ENCODE measurements around the gene CGA.

Gene CGA

DNA sequence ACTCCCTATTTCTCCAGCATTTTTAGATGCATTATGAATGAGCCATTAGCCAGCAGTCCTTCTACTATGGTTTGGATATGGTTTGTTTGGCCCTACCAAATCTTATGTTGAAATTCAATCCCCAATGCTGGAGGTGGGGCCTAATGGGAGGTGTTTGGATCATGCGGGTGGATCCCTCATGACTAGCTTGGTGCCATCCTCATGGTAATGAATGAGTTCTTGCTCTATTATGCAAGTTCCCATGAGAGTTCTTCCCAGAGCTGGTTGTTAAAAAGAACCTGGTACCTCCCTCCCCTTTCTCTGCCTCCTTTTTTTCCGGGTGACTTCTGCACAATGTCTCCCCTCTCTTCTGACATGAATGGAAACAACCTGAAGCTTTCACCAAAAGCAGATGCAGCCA is 6.2 kb upstream of the CGA start:
- no peak for TF ChIP-seq TAF1 (IDR thresholded peaks at IDR 0.05; ENCODE audit: borderline replicate concordance, insufficient read depth, low read length)
- no peak for TF ChIP-seq SIN3A (IDR thresholded peaks at IDR 0.05; ENCODE audit: borderline replicate concordance, insufficient read depth, low read length)
- no peak for TF ChIP-seq REST (IDR thresholded peaks at IDR 0.05; ENCODE audit: insufficient read depth in 1 of 2, low read depth in 2 of 2, low read length in 2 of 2)
- no peak for TF ChIP-seq POLR2AphosphoS5 (IDR thresholded peaks at IDR 0.05; ENCODE audit: low read depth, low read length)
- TF ChIP-seq FOXP2 (optimal IDR thresholded peaks at IDR 0.05; ENCODE audit: borderline replicate concordance, extremely low read depth, extremely low read length, insufficient read depth): no peak

DNA sequence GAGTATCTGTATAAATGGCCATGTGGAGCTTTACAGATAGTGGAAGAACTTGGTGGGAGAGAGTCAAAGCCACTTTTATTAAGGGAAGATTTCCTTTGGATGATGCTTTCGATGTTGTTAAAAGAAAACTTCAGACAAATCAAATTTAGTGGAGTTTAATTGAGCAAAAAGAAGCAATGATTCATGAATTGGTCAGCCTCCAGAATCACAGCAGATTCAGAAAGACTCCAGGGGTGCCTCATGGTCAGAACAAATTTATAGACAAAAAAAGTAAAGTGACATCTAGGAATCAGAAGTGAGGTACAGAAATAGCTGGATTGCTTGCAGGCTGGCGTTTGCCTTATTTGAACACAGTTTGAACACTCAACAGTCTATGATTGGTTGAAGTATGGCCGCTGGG is 5.3 kb upstream of the CGA start:
- no peak for TF ChIP-seq FOXP2 (optimal IDR thresholded peaks at IDR 0.05; ENCODE audit: borderline replicate concordance, extremely low read depth, extremely low read length, insufficient read depth)
- TF ChIP-seq TAF1 (IDR thresholded peaks at IDR 0.05; ENCODE audit: borderline replicate concordance, insufficient read depth, low read length): no peak
- no peak for TF ChIP-seq POLR2AphosphoS5 (IDR thresholded peaks at IDR 0.05; ENCODE audit: low read depth, low read length)
- TF ChIP-seq REST (IDR thresholded peaks at IDR 0.05; ENCODE audit: insufficient read depth in 1 of 2, low read depth in 2 of 2, low read length in 2 of 2): no peak
- no peak for TF ChIP-seq SIN3A (IDR thresholded peaks at IDR 0.05; ENCODE audit: borderline replicate concordance, insufficient read depth, low read length)

DNA sequence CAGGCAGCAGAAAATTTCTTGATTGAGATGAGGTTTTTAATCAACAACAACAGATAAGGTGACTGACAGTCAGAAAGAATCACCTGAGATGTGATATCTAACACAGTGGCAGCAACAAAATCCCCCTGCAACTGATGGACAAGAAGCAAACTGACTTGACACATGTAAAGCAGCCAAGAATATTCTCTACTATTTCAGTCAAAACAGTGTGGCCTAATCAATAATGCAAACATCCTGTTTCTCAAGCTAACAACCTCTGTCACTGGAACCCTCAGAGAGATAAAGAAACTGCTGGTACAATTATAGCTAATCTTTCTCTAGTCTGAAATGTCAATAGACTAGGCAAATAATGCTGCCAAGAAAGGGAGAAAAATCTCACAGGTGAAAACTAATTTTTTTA is 4.6 kb upstream of the CGA start:
- TF ChIP-seq FOXP2 (optimal IDR thresholded peaks at IDR 0.05; ENCODE audit: borderline replicate concordance, extremely low read depth, extremely low read length, insufficient read depth): no peak
- no peak for TF ChIP-seq POLR2AphosphoS5 (IDR thresholded peaks at IDR 0.05; ENCODE audit: low read depth, low read length)
- no peak for TF ChIP-seq REST (IDR thresholded peaks at IDR 0.05; ENCODE audit: insufficient read depth in 1 of 2, low read depth in 2 of 2, low read length in 2 of 2)
- no peak for TF ChIP-seq SIN3A (IDR thresholded peaks at IDR 0.05; ENCODE audit: borderline replicate concordance, insufficient read depth, low read length)
- no peak for TF ChIP-seq TAF1 (IDR thresholded peaks at IDR 0.05; ENCODE audit: borderline replicate concordance, insufficient read depth, low read length)

- TF ChIP-seq POLR2AphosphoS5 (IDR thresholded peaks at IDR 0.05; ENCODE audit: low read depth, low read length) (no peak), FOXP2 (optimal IDR thresholded peaks at IDR 0.05; ENCODE audit: borderline replicate concordance, extremely low read depth, extremely low read length, insufficient read depth) (no peak), TAF1 (IDR thresholded peaks at IDR 0.05; ENCODE audit: borderline replicate concordance, insufficient read depth, low read length) (no peak), SIN3A (IDR thresholded peaks at IDR 0.05; ENCODE audit: borderline replicate concordance, insufficient read depth, low read length) (no peak), REST (IDR thresholded peaks at IDR 0.05; ENCODE audit: insufficient read depth in 1 of 2, low read depth in 2 of 2, low read length in 2 of 2) (no peak)
Observed at GRCh38 chr6:87094576-87094975, 330 bp downstream of the CGA start.

GRCh38 chr6:87093651-87094050 is 1.3 kb downstream of the CGA start:
- no peak for TF ChIP-seq SIN3A (IDR thresholded peaks at IDR 0.05; ENCODE audit: borderline replicate concordance, insufficient read depth, low read length)
- TF ChIP-seq REST (IDR thresholded peaks at IDR 0.05; ENCODE audit: insufficient read depth in 1 of 2, low read depth in 2 of 2, low read length in 2 of 2): no peak
- TF ChIP-seq POLR2AphosphoS5 (IDR thresholded peaks at IDR 0.05; ENCODE audit: low read depth, low read length): no peak
- no peak for TF ChIP-seq FOXP2 (optimal IDR thresholded peaks at IDR 0.05; ENCODE audit: borderline replicate concordance, extremely low read depth, extremely low read length, insufficient read depth)
- no peak for TF ChIP-seq TAF1 (IDR thresholded peaks at IDR 0.05; ENCODE audit: borderline replicate concordance, insufficient read depth, low read length)
